H9 (cell line): ENCODE results near the gene GSC2. TPM values are rescaled to one million over a fixed set of nuclear protein-coding genes. Genes with fewer than 3 reads are reported as not detected.

Experiments used
- DNase-seq: peaks from one replicate; pipeline ENCODE4 v3.0.0-alpha.2; 2017
- H2AFZ ChIP-seq: one replicate; pipeline ENCODE4 v1.6.1; 2013; ENCODE audit warnings: mild to moderate bottlenecking, low read length, control low read depth, moderate library complexity
- H2AK5ac ChIP-seq: 2 replicates; pipeline ENCODE4 v1.6.1; 2013; ENCODE audit warnings: low read length, control low read depth, mixed read lengths; ENCODE audit not compliant: insufficient read length
- H2BK120ac ChIP-seq: one replicate; pipeline ENCODE4 v1.6.1; 2013; ENCODE audit warnings: low read depth, mild to moderate bottlenecking, low read length, control low read depth, inconsistent platforms; ENCODE audit not compliant: poor library complexity, severe bottlenecking
- H2BK12ac ChIP-seq: 2 replicates; pipeline ENCODE4 v1.6.1; 2013; ENCODE audit warnings: low read length, control low read depth, mixed read lengths, low read depth; ENCODE audit not compliant: insufficient read length
- H2BK15ac ChIP-seq: 2 replicates; pipeline ENCODE4 v1.6.1; 2013; ENCODE audit warnings: low read depth, low read length, control low read depth
- H2BK20ac ChIP-seq: one replicate; pipeline ENCODE4 v1.6.1; 2013; ENCODE audit warnings: low read depth, mild to moderate bottlenecking, low read length, control low read depth, inconsistent platforms; ENCODE audit not compliant: poor library complexity, severe bottlenecking
- H2BK5ac ChIP-seq: 2 replicates; pipeline ENCODE4 v1.6.1; 2013; ENCODE audit warnings: low read length, control low read depth, mixed read lengths; ENCODE audit not compliant: insufficient read length
- H3K14ac ChIP-seq: 2 replicates; pipeline ENCODE4 v1.6.1; 2013; ENCODE audit warnings: low read length, control low read depth; ENCODE audit not compliant: insufficient read depth
- H3K18ac ChIP-seq: 2 replicates; pipeline ENCODE4 v1.6.1; 2013; ENCODE audit warnings: low read depth, mild to moderate bottlenecking, mixed read lengths, low read length, control low read depth; ENCODE audit not compliant: insufficient read length
- H3K23ac ChIP-seq: 2 replicates; pipeline ENCODE4 v1.6.1; 2013; ENCODE audit warnings: low read length, control low read depth, mixed read lengths, low read depth; ENCODE audit not compliant: insufficient read length
- H3K23me2 ChIP-seq: 2 replicates; pipeline ENCODE4 v1.6.1; 2013; ENCODE audit warnings: low read depth, mild to moderate bottlenecking, mixed read lengths, low read length, control low read depth; ENCODE audit not compliant: insufficient read length, poor library complexity, severe bottlenecking
- H3K27ac ChIP-seq: 2 replicates; pipeline ENCODE4 v1.5.1; 2013; ENCODE audit warnings: low read length, control low read depth, mixed read lengths, low read depth; ENCODE audit not compliant: insufficient read length
- H3K27me3 ChIP-seq: 2 replicates; pipeline ENCODE4 v1.6.1; 2013; ENCODE audit warnings: low read length, control low read depth, inconsistent platforms; ENCODE audit not compliant: insufficient read depth
- H3K4ac ChIP-seq: 2 replicates; pipeline ENCODE4 v1.6.1; 2013; ENCODE audit warnings: low read depth, mild to moderate bottlenecking, control low read depth, inconsistent platforms, low read length, moderate library complexity
- H3K4me1 ChIP-seq: 2 replicates; pipeline ENCODE4 v1.6.1; 2013; ENCODE audit warnings: low read length, control low read depth, inconsistent platforms; ENCODE audit not compliant: insufficient read depth
- H3K4me2 ChIP-seq: 2 replicates; pipeline ENCODE4 v1.6.1; 2013; ENCODE audit warnings: low read length, control low read depth, mixed read lengths; ENCODE audit not compliant: insufficient read length, insufficient read depth
- H3K56ac ChIP-seq: 2 replicates; pipeline ENCODE4 v1.6.1; 2013; ENCODE audit warnings: low read depth, mild to moderate bottlenecking, mixed read lengths, low read length, control low read depth; ENCODE audit not compliant: insufficient read length
- H3K79me1 ChIP-seq: 2 replicates; pipeline ENCODE4 v1.6.1; 2013; ENCODE audit warnings: low read depth, mild to moderate bottlenecking, moderate library complexity, low read length, control low read depth, inconsistent platforms; ENCODE audit not compliant: insufficient read depth, poor library complexity, severe bottlenecking
- H3K79me2 ChIP-seq: 2 replicates; pipeline ENCODE4 v1.6.1; 2013; ENCODE audit warnings: low read length, control low read depth, inconsistent platforms; ENCODE audit not compliant: insufficient read depth
- H3K9ac ChIP-seq: 2 replicates; pipeline ENCODE4 v1.6.1; 2013; ENCODE audit warnings: low read length, control low read depth, mixed read lengths; ENCODE audit not compliant: insufficient read length; ENCODE audit errors: extremely low read depth
- H3K9me3 ChIP-seq: one replicate; pipeline ENCODE4 v1.6.1; 2013; ENCODE audit warnings: low read depth, low read length, inconsistent platforms; ENCODE audit not compliant: control insufficient read depth
- H3T11ph ChIP-seq: one replicate; pipeline ENCODE4 v1.6.1; 2013; ENCODE audit warnings: mild to moderate bottlenecking, low read length, control low read depth, inconsistent platforms
- H4K20me1 ChIP-seq: one replicate; pipeline ENCODE4 v1.6.1; 2013; ENCODE audit not compliant: control insufficient read depth, insufficient read length, insufficient read depth
- H4K5ac ChIP-seq: 2 replicates; pipeline ENCODE4 v1.6.1; 2013; ENCODE audit warnings: low read depth, mild to moderate bottlenecking, mixed read lengths, low read length, control low read depth; ENCODE audit not compliant: insufficient read length
- H4K8ac ChIP-seq: replicated peaks from 2 replicates; pipeline ENCODE4 v1.6.1; 2013; ENCODE audit warnings: low read length, control low read depth, mixed read lengths, low read depth; ENCODE audit not compliant: insufficient read length
- H4K91ac ChIP-seq: 2 replicates; pipeline ENCODE4 v1.6.1; 2013; ENCODE audit warnings: low read depth, mild to moderate bottlenecking, moderate library complexity, mixed read lengths, low read length, control low read depth; ENCODE audit not compliant: insufficient read length
- H3K27ac Mint-ChIP-seq, 3 experiments: 2 replicates in 2 of 3; 3 replicates in 1 of 3; pipeline ENCODE4 v1.8.0; 2020 to 2021; ENCODE audit warnings: mixed read lengths in 3 of 3, mild to moderate bottlenecking in 1 of 3, moderate library complexity in 1 of 3
- H3K27me3 Mint-ChIP-seq: 2 replicates; pipeline ENCODE4 v1.8.0; 2021; ENCODE audit warnings: low read depth, mild to moderate bottlenecking, moderate library complexity, mixed read lengths
- H3K36me3 Mint-ChIP-seq, 3 experiments: 2 replicates in 2 of 3; 3 replicates in 1 of 3; pipeline ENCODE4 v1.8.0; 2020 to 2021; ENCODE audit warnings: low read depth in 3 of 3, mixed read lengths in 3 of 3; ENCODE audit not compliant: insufficient read depth in 1 of 3
- H3K4me1 Mint-ChIP-seq, 2 experiments: 2 replicates each; pipeline ENCODE4 v1.8.0; 2020; ENCODE audit warnings: mixed read lengths in 2 of 2
- H3K4me3 Mint-ChIP-seq, 2 experiments: 2 replicates in 1 of 2; 3 replicates in 1 of 2; pipeline ENCODE4 v1.8.0; 2020 to 2021; ENCODE audit warnings: mild to moderate bottlenecking in 2 of 2, mixed read lengths in 2 of 2, moderate library complexity in 1 of 2
- H3K9me3 Mint-ChIP-seq, 2 experiments: 2 replicates in 1 of 2; 3 replicates in 1 of 2; pipeline ENCODE4 v1.8.0; 2020; ENCODE audit warnings: mild to moderate bottlenecking in 2 of 2, mixed read lengths in 2 of 2, moderate library complexity in 1 of 2
- CTCF ChIP-seq: fragments of 200-600 bp; sonication (generic); conservative IDR thresholded peaks from 3 replicates; pipeline ENCODE4 v1.8.0; 2021; ENCODE audit warnings: antibody characterized with exemption, mild to moderate bottlenecking
- WGBS: extraction: QIAGEN DNeasy Blood & Tissue Kit; methylation state at CpG from one replicate; pipeline ENCODE4 v1.1.7; 2013; ENCODE audit warnings: missing lambda C conversion rate, low lambda C conversion rate, mixed read lengths; ENCODE audit not compliant: insufficient read length; ENCODE audit errors: extremely low coverage; 5-methylcytosine and 5-hydroxymethylcytosine counted together
- total RNA-seq: library from RNA; stranded (reverse); gene quantifications from 2 replicates; pipeline ENCODE4 v1.2.1, GENCODE V29; 2021

The GSC2 gene
- total RNA-seq, 1 experiment from 2014 or later: 0.22 TPM

DNA sequence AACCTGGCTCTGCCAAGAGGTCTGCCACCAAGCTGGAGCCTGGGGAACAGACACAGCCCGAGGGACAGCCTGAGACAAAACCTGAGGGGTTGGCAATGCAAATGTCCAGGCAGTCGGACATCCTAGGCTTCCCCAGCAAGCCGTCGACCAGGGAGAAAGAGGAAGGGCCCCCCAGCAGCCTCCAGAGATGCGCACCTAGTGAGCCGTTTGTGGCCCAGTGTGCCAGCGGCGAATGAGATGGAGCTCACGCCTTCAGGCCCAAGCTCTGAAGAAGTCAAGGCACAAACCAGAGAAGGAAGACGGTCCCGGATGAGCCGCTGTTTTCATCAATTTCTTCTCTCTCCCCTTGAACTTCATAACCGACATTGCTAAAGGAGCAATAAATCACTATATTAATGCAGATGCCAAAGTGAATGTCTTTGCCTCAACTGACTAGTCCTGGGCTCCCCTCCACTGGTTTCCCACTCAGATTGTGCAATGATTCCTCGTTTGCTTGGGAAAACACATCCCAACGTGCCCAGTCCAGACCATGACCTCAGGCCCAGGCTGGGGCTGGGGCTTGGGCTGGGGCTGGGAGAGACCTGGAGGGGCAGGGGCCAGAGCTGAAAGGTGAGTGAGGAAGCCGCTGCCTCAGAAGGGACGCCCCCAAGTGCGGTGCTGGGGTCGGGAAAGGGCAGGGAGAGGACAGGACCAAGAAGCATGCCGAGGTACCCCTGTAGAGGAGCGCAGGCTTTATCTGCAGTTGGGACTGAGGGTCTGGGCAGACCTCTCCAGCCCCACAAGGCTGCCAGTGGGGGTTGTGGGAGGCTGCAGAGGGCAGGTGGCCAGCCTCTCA, 24.4 kb downstream of the GSC2 start:
- peaks cover 0 to 3% (median 0%) of the 10 kb centered on the region in 3 experiments; a peak in 3 of 7 replicates for H3K36me3 Mint-ChIP-seq
- Histone ChIP-seq H3K27me3 (no peaks in the 10 kb centered on the region), H2BK5ac (no peak overlapping the region), H4K20me1 (no peaks in the 10 kb centered on the region), H3K4ac (no peak overlapping the region), H3K79me2 (peaks cover 4% of the 10 kb centered on the region; the same call in 1 of the 2 replicates), H3K9me3 (no peaks in the 10 kb centered on the region), H2BK120ac (no peak overlapping the region), H4K91ac (no peak overlapping the region), H3K27ac (no peak overlapping the region), H3K4me1 (peaks cover 3% of the 10 kb centered on the region; the same call in 1 of the 2 replicates), H3K23me2 (peaks cover 9% of the 10 kb centered on the region), H3K23ac (no peak overlapping the region), H2AFZ (no peak overlapping the region), H3K4me2 (no peak overlapping the region), H3T11ph (no peak overlapping the region), H2AK5ac (no peak overlapping the region), H4K5ac (no peak overlapping the region), H4K8ac (no peak overlapping the region), H3K18ac (no peak overlapping the region), H3K14ac (no peak overlapping the region), H2BK20ac (no peak overlapping the region), H2BK12ac (no peak overlapping the region), H3K79me1 (no peaks in the 10 kb centered on the region), H2BK15ac (no peak overlapping the region), H3K56ac (no peak overlapping the region), H3K9ac (no peak overlapping the region)
- H3K4me3 Mint-ChIP-seq: no peak overlapping the region
- no peaks in the 10 kb centered on the region; a peak in 3 of 5 replicates for H3K9me3 Mint-ChIP-seq
- no CpG with 5 or more reads among the region's 21 CpGs for WGBS
- TF ChIP-seq CTCF: no peak
- H3K27ac Mint-ChIP-seq: no peak overlapping the region
- H3K4me1 Mint-ChIP-seq: peaks cover 14 to 17% of the 10 kb centered on the region in 2 experiments
- peaks cover 18% of the 10 kb centered on the region for H3K27me3 Mint-ChIP-seq
- DNase-seq: no peak
